Gastrocnemius medialis (tissue), 4 donors: Measurements from ENCODE around the gene PRIMPOL. TPM values are rescaled to one million over a fixed set of nuclear protein-coding genes. Genes with fewer than 3 reads are reported as not detected.
A peak's percentile ranks its signal among the peaks of the same experiment; 100 is the strongest.
"Not testable (repeated sequence)": the region's sequence is repeated elsewhere in the genome, so short reads cannot be mapped to it uniquely, and the experiment has no call there.

ENCODE experiments used
- ATAC-seq, 2 donors: fragments of 150-250 bp; one replicate each; pipeline ENCODE4 v1.9.1; 2016
- DNase-seq, 2 donors: peaks; one replicate each; pipeline ENCODE4 v3.0.0-alpha.2; 2019
- H3K27ac ChIP-seq, 4 donors: fragments of 200-600 bp; sonication (generic); 1 replicate in 1 of 4; 2 replicates in 3 of 4; pipeline ENCODE4 v1.5.1; 2016 to 2018; ENCODE audit warnings: mild to moderate bottlenecking in 2 of 4, moderate library complexity in 1 of 4
- H3K27me3 ChIP-seq, 3 donors: fragments of 200-600 bp; sonication (generic) in 2 of 3; 1 replicate in 1 of 3; 2 replicates in 2 of 3; pipeline versions ENCODE4 v1.5.1 to v1.6.0; 2016 to 2019; ENCODE audit warnings: mild to moderate bottlenecking in 1 of 3, moderate library complexity in 1 of 3
- H3K36me3 ChIP-seq, 2 donors: fragments of 200-600 bp; sonication (generic) in 1 of 2; one replicate each; pipeline ENCODE4 v1.5.1; 2017 to 2018
- H3K4me1 ChIP-seq, 2 donors: fragments of 200-600 bp; sonication (generic) in 1 of 2; one replicate each; pipeline ENCODE4 v1.5.1; 2016 to 2017; ENCODE audit warnings: mild to moderate bottlenecking in 2 of 2
- H3K4me3 ChIP-seq, 4 donors: fragments of 200-600 bp; sonication (generic) in 3 of 4; 1 replicate in 1 of 4; 2 replicates in 3 of 4; pipeline ENCODE4 v1.5.1; 2016 to 2019; ENCODE audit warnings: mild to moderate bottlenecking in 2 of 4
- H3K9me3 ChIP-seq, 3 donors: fragments of 200-600 bp; sonication (generic) in 2 of 3; 1 replicate in 1 of 3; 2 replicates in 2 of 3; pipeline ENCODE4 v1.5.1; 2016 to 2019
- CTCF ChIP-seq, 5 experiments: fragments of 450-650 bp in 3 of 5; fragments of 200-600 bp in 2 of 5; sonication (generic) in 2 of 5; IDR thresholded peaks in 4 of 5; conservative IDR thresholded peaks in 1 of 5; 1 replicate in 4 of 5; 2 replicates in 1 of 5; pipeline ENCODE4 v1.5.1; 2016 to 2019; ENCODE audit warnings: antibody characterized with exemption in 5 of 5, mild to moderate bottlenecking in 3 of 5, moderate library complexity in 3 of 5
- POLR2A ChIP-seq, 2 donors: fragments of 450-650 bp; IDR thresholded peaks; one replicate each; pipeline ENCODE4 v1.6.1; 2017; ENCODE audit warnings: antibody characterized with exemption in 2 of 2, mild to moderate bottlenecking in 2 of 2, moderate library complexity in 2 of 2
- in situ Hi-C, 4 donors: fragments of 200-750 bp; cut with MboI; loops; one replicate each; pipeline versions ENCODE4 v1.15.0 to v1.8.0; 2017; ENCODE audit warnings: low sequenced_read_pairs in 4 of 4
- intact Hi-C: fragments of 100-400 bp; cut with DNase I; formaldehyde crosslinking; loops from one replicate; pipeline ENCODE4 v1.15.1; 2023; ENCODE audit warnings: low total_unique reads
- total RNA-seq, 4 donors: library from RNA; depleted of rRNA; stranded (reverse); fragments of >200 nt; gene quantifications; one replicate each; pipeline versions ENCODE4 v1.1.0 to v1.2.3, GENCODE V29; 2016

PRIMPOL gene
- total RNA-seq, 4 donors from 2014 or later, result 5.9 to 11.1 (median 10.7) TPM

- no peak for ATAC-seq
- Histone ChIP-seq H3K4me3 (peak overlapping the region; percentile 64 to 89 (median 80)), H3K36me3 (no peaks in the 10 kb centered on the region), H3K4me1 (peaks cover 11 to 12% of the 10 kb centered on the region in 2 donors), H3K9me3 (no peaks in the 10 kb centered on the region), H3K27ac (peak overlapping the region; percentile 73 to 81 (median 76)), H3K27me3 (no peaks in the 10 kb centered on the region)
- in situ Hi-C loops, result loop anchor here in 3 of 4 donors (25.0 kb wide), 1 partner anchor 253 kb away; no protein-coding TSS in a partner anchor
- intact Hi-C loops, result loop anchor here (1.0 to 10.0 kb wide), 3 partner anchors 85 to 400 kb away; partner anchors contain the start of genes ACSL1, CASP3 and PRIMPOL
- TF ChIP-seq CTCF (IDR thresholded peaks at IDR 0.05 in 4 of 5, conservative IDR thresholded peaks at IDR 0.05 in 1 of 5), result no peak
- DNase-seq, result no peak
Measured at GRCh38 chr4:184734758-184735157, 85.2 kb downstream of the PRIMPOL start.

DNA sequence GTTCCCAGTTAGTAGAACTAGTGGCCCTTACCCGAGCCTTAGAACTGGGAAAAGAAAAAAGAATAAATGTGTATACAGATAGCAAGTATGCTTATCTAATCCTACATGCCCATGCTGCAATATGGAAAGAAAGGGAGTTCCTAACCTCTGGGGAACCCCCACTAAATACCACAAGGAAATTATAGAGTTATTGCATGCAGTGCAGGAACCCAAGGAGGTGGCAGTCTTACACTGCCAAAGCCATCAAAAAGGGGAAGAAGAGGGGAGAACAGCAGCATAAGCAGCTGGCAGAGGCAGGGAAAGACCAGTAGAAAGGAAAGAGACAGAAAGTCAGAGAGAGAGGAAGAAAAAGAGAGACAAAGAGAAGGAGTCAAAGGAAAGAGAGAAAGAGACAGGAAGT lies 90.0 kb downstream of the PRIMPOL start:
- intact Hi-C loops, result loop anchor here (10.0 kb wide), 1 partner anchor 395 kb away; no protein-coding TSS in a partner anchor
- not testable (repeated sequence) for H3K4me3 ChIP-seq, ATAC-seq, H3K4me1 ChIP-seq, H3K27me3 ChIP-seq, H3K36me3 ChIP-seq, H3K9me3 ChIP-seq, H3K27ac ChIP-seq, DNase-seq
- in situ Hi-C loops, result loop anchor here in 3 of 4 donors (25.0 kb wide), 1 partner anchor 248 kb away; no protein-coding TSS in a partner anchor

GRCh38 chr4:184740980-184741391 lies 91.4 kb downstream of the PRIMPOL start:
- H3K4me1 ChIP-seq, result peaks cover 1 to 2% of the 10 kb centered on the region in 2 donors
- DNase-seq (no peak), ATAC-seq (no peak)
- TF ChIP-seq POLR2A (IDR thresholded peaks at IDR 0.05), result no peak
- TF ChIP-seq CTCF (IDR thresholded peaks at IDR 0.05 in 4 of 5, conservative IDR thresholded peaks at IDR 0.05 in 1 of 5), result no peak
- intact Hi-C loops, result loop anchor here (10.0 kb wide), 2 partner anchors 464 to 654 kb away; partner anchors contain the start of genes ANKRD37, CFAP97, LRP2BP and SNX25
- H3K36me3 ChIP-seq, result no peaks in the 10 kb centered on the region
- H3K27me3 ChIP-seq, result no peaks in the 10 kb centered on the region
- in situ Hi-C loops, result loop anchor here in 3 of 4 donors (25.0 kb wide), 1 partner anchor 246 kb away; no protein-coding TSS in a partner anchor
- H3K9me3 ChIP-seq, result no peaks in the 10 kb centered on the region
- H3K4me3 ChIP-seq, result no peak overlapping the region
- H3K27ac ChIP-seq, result no peak overlapping the region

GRCh38 chr4:184741651-184742050 lies 92.1 kb downstream of the PRIMPOL start:
- not testable (repeated sequence) for H3K9me3 ChIP-seq, H3K4me3 ChIP-seq, DNase-seq, H3K36me3 ChIP-seq, H3K4me1 ChIP-seq, ATAC-seq, H3K27ac ChIP-seq, H3K27me3 ChIP-seq
- in situ Hi-C loops (loop anchor here in 3 of 4 donors (25.0 kb wide), 1 partner anchor 246 kb away; no protein-coding TSS in a partner anchor), intact Hi-C loops (loop anchor here (10.0 kb wide), 2 partner anchors 463 to 653 kb away; partner anchors contain the start of genes ANKRD37, CFAP97, LRP2BP and SNX25)

- DNase-seq, result no peak
- TF ChIP-seq POLR2A (IDR thresholded peaks at IDR 0.05) (no peak), CTCF (IDR thresholded peaks at IDR 0.05 in 4 of 5, conservative IDR thresholded peaks at IDR 0.05 in 1 of 5) (no peak)
- intact Hi-C loops (loop anchor here (10.0 kb wide), 2 partner anchors 461 to 651 kb away; partner anchors contain the start of genes ANKRD37, CFAP97, LRP2BP and SNX25), in situ Hi-C loops (loop anchor here in 3 of 4 donors (25.0 kb wide), 1 partner anchor 244 kb away; no protein-coding TSS in a partner anchor)
- no peak overlapping the region for H3K27ac ChIP-seq
- peaks cover 28% of the 10 kb centered on the region in 2 donors for H3K4me1 ChIP-seq
- no peaks in the 10 kb centered on the region for H3K36me3 ChIP-seq
- no peak overlapping the region for H3K4me3 ChIP-seq
- H3K27me3 ChIP-seq, result no peaks in the 10 kb centered on the region
- no peaks in the 10 kb centered on the region for H3K9me3 ChIP-seq
- ATAC-seq, result no peak
Measured at GRCh38 chr4:184743650-184744049, 94.1 kb downstream of the PRIMPOL start.
